GM18858 (cell line): Measurements from ENCODE around the gene LLGL2.
"Not testable (repeated sequence)": the region's sequence is repeated elsewhere in the genome, so short reads cannot be mapped to it uniquely, and the experiment has no call there.

Source experiments
- ATAC-seq: cut with Tn5 transposase; IDR thresholded peaks from one replicate; pipeline ENCODE4 v1.9.1; 2021; ENCODE audit not compliant: unreplicated experiment

The LLGL2 gene

DNA sequence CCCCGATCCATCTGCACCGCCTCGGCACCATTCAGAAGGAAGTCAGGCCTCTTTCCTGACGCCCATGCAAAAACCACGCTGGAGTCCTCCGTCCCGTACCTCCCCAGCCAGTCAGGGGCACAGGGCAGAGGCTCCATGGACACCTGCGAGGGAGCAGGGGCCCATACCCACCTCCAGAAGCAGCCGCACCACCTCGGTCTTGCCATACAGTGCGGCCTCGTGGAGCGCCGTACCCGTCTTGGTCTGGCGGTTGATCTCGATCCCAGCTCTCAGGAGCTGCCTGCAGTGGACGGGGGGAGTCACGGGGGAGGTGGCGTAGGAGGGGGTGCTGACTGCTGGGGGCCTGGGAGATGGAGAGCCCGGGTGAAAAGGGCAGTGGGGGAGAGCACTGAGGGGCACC, 19.4 kb upstream of the LLGL2 start:
- no peak for ATAC-seq

DNA sequence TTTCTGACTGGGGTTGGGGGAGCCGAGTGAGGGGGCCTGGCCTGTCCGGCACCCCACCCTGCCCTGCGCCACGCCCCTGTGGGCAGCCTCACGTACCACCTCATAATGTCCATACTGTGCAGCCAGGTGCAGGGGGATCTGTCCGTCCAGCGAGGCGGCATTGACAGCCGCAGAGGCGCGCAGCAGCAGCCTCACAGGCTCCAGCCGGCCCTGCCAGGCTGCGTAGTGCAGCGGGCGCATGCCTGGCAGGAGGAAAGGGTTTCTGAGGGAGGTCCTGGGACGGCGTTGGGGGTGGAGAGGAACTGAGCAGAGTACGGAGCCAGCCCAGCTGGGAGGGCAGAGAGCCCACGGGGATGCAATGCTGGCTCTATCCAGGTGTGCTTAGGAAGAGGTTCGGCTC, 18.6 kb upstream of the LLGL2 start:
- no peak for ATAC-seq

DNA sequence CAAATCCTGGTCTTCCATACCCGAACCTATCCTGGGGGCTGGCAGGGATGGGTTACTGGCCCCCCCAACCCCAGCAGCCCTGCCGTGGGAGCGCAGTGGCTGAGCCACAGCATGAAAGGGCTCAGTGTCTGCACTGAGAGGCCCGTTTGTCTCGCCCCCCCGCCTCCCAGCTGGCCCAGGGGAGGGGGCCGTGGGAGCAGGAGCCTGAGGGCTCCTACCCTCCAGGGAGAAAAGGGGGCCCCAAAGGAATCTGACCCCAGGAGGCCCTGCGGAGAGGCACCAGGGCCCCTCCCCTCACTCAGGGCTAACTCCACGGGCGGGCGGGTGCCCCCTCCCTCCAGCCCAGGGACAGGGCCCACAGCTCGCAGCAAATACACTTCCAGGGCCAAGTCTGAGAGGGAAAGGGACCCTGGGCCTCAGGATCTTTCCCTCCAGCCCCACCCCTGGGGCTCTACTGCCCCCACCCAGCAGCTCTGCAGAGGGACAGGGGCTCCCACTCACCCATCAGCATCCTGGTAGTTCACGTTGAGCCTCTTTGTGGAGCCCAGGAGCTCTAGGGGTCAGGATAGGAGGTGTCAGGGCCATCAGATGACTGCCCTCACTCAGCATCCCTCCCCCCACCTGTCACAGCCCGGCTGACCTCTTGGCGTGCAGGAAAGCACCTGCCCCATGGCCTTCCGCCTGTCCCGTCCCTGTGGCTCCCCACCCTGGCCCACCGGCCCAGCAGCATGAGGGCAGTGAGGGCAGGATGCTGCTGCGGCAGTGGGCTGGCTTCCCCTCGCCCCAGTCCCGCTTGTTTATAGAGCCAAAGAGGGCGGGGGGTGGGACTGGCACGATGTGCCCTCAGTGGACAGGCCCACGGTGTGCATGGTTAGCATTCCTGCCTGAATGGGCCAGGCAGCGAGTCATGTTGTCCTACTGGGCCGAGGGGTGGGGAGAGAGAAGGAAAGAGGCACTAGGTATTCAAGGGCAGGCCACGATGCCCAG, 17.5 kb upstream of the LLGL2 start:
- no peak for ATAC-seq

DNA sequence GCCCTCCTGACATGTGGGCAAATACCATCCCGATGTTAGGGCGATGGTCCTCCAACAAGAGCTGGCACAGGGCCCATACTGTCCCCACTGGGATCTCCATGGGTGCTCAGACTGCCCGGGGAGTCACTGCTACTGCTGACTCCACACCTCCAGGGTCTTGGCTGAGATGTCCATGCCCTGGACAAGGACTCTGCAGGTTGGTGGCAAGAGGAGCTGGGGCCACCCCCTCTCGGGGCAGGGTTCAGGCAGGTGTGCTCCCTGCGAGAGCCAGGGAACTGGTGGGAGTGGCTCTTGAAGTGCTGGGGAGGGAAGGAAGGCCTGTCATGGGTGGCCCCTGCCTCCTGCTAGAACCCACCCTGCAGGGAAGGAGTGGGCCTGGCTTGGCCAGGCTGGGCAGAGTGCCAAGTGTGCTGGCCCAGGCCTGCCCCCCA, 16.6 kb upstream of the LLGL2 start:
- no peak for ATAC-seq

DNA sequence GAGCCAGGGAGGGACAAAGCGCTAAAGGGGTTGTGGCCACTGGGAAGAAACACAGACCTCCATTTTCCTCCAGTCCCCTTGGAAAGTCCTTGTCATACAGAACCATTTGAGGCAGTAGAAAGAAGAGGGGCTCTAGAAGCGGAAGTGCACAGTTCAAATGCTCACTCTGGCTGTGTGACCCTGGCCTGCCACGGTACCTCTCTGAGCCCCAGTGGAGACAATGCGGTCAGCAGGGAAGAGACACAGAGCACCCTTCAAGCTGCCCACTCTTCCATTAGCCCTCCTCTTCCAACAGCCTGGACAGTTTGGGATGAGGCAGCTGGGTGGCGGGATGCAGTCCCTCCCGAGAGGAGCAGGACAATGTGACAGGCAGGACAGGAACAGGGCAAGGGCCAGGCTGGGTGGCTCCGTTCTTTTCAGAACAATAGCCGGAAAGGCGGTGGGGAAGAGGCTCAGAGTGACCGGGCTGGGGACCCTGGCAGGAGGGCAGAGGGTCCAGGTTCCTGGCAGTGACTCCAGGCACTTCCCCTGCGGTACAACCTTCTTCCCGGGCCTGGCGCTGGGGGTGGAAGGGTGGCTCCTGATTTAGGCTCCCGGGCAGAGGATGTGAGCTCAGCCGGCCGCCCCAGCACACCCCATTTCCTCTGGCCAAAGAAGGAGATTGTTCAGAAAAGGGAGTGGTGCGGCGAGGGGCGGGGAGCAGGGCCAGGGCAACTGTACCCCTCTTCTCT, 15.8 kb upstream of the LLGL2 start:
- no peak for ATAC-seq

DNA sequence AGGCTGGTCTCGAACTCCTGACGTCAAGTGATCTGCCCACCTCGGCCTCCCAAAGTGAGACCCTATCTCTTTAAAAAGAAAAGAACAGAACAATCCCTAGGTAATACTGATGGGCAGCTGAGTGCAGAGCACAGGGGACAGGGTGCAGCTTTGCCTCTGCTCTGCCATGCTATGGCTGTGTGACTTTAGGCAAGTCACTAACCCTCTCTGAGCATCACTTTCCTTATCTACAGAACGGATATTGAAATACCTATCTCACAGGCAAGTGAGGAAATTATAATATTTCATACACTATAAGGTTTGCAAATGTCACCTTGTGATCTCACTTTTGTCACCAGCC, 14.3 kb upstream of the LLGL2 start:
- ATAC-seq, result no peak

DNA sequence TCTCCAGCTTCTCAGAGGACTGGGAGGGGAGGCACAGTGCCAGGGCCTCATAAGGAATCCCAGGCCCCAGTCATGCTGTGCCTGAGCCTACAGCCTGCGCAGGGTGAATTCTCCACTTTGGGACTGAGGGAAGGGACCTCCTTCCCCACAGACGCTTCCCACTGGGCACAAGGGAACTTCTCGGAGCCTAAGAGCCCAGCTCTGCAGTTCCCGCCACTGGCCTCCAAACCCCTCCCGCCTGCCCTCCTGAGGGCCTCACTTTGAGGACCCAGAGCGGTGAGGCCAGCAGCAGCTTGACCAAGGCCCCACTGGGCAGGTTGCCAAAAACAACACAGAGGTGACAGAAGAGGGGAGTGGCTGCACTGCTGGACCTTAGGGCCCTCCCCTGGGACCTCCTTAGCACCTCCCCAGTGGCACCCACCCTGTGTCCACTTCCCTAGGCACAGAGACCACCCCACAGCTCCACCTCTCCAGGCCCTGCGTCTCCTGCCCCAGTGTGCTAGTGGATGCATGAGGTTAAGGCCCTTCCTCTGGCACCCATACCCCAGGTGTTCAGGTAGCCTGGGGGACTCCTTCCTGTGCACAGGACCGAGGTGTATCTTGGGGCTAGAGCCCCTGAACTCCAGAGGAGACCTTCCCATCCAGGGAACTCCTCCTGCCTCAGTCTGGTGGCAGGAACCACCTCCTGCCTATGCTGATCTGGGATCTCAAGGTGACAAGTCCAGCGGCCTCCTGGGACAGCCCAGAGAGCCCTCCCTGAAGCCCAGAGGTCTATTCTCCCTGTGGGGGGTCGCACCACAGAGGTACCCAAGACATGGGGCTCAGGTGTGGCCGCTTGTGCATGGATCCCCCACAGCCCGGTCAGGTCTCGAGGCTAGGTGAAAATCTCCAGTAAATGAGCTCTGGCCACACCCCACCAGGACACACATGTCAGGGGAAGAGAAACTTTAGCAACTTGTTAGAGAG, 13.6 kb upstream of the LLGL2 start:
- ATAC-seq, result no peak

DNA sequence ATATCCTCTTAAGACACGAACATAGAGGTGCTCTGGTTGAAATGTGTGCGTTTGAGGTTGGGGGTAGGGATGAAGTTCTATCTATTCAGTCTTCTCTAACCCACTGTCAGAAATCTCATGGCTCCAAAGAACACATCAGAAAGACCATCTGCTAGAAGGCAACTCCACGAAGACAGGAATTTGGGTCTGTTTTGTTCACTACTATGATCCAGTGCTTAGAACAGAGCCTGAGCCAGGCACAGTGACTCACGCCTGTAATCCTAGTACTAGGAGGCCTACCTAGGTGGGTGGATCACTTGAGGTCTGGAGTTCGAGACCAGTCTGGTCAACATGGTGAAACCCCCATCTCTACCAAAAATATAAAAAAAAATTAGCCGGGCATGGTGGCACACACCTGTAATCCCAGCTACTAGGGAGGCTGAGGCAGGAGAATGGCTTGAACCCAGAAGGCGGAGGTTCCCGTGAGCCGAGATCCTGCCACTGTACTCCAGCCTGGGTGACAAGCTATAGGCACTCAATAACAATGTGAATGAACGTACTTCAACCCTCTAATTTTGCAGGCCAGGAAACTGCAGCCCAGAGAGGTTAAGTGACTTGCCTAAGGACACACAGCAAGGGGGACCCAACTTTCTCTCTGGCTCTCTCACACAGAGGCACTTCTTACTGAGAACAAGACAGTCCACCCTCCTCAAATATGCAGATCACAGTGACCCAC, 12.4 kb upstream of the LLGL2 start:
- no peak for ATAC-seq

DNA sequence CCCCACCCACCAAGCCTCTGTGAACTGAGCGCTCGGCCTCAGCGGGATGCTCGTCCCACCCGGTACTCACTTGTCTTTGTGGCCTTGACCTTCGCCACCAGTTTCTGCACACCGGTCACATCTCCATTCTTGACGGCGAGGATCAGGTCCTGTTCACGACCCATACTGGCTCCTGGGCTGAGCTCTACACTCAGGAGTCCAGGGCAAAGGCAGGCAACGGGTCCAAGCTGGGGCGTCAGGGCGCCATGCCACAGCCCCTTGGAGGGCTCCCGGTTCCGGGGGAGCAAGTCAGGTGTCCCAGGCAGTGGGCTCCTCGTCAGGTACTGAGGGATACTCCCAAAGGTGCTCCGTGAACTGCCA, 11.9 kb upstream of the LLGL2 start:
- no peak for ATAC-seq

DNA sequence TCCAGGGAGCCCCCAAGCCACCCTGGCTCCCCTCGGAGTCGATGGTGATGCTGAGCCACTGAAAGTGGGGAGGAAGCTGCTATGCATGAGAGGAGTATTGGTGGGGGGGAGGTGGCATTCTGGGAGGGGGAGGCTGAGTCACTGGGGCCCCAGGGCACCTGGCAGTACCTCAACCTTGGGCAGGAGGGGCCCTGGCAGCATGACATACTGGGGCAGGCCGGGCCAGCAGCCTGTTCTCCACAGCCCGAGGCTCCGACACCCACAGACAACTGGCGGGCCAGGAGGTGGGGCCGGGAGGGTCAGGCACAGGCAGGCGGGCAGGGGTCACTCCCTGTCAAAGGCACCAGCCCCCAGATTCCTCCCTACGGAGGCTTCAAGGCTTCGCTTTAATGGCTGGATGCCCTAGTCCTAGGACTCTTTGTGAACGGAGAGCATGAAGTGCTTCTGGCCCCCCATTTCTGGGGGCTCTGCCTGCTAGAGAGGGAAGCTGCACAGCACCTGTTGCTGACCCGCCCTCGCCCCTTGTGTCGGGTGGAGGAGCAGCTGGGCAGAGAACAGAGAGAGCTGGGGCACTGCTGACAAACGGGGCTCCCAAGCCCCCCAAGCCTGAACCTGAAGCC, 11.1 kb upstream of the LLGL2 start:
- ATAC-seq, result no peak

DNA sequence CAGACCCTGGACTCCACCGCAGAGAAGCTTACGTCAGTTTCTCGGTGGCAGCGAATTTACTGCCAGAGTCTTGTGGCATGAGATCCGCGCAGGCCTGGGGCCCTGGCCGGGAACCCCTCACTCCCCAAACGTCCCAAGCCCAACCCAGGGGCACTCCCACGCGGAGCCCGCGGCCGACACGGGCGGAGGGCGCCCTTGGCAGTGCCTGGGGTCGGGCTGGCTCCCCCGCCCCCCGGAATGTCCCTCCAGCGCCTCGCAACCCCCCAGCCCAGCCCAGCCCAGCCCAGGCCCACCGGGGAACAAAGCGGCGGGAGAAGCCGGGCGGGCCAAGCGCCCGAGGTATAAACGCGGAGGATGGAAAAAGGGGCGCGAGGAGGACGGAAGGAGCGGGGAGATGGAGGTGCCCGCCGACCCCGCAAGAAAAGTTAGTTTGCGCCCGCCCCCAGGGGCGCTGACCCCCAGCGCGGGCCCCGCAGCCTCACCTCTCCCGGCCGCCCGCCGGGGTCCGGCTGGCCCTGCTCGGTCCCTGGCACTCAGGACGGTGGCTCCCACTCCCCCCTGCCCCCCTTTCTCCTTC, 10.5 kb upstream of the LLGL2 start:
- ATAC-seq, result no peak

DNA sequence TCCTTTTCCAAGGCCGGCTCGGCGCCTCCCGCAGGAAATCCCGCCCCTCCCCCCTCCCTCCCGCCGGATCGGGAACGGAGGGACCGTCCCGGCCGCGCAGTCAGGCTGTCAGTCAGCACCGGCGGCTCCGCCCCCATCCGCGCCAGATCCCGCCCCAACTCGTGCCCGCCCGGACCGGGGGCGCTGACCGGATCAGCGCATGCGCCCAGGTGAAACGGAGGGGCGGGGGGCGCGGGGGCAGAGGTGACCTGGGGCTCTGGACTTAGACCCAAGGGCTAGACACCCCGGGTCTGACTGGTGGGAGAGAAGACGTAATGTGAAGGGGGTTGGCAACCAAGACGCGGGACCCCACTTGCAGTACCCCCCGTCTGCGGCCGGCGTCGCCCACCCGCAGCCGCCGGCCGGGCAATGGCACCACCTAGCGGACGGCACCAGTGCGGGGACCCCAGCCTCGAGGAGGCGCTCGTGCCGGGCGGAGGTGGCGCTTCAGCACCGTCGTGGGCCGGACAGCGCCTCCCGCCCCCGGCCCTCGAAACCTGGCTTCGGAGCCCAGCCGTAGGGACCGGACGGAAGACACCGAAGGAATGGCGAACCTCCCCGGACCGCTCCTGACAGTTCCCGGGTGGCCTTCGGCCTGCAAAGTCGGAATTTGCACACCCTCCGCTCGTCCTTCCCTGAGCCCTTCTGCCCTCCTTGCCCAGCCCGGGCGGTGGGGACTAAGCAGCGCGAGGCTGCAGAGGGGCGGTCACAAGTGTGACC, 9.8 kb upstream of the LLGL2 start, which contains the start of gene CASKIN2:
Gene CASKIN2, minus strand, starts transcription at position 42 of the 759 bp plus-strand sequence. CDS start 1,733 bp downstream, outside the sequence.
- peak; percentile 5 for ATAC-seq

DNA sequence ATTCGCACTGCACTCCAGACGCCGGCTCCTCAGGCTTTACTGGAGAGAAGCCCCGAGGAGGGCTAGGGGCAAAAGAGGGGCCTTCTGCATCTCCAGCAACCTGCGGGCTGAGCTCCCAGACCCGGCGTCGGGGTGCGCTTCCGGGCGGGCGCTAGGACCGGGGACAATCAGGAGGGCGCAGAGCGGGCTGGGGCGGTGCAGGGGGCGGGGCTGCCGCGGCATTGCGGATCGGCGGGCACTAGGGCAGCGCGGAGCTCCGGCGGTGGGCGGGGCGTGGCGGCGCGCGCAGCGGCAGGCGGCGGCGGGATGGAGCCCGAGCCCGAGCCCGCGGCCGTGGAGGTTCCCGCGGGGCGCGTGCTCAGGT, 9.3 kb upstream of the LLGL2 start, which contains the start of gene TSEN54:
Gene TSEN54, plus strand, starts transcription at position 274 of the 364 bp plus-strand sequence. Its CDS starts 33 bp downstream, at position 307.
- ATAC-seq, result peak; percentile 50

DNA sequence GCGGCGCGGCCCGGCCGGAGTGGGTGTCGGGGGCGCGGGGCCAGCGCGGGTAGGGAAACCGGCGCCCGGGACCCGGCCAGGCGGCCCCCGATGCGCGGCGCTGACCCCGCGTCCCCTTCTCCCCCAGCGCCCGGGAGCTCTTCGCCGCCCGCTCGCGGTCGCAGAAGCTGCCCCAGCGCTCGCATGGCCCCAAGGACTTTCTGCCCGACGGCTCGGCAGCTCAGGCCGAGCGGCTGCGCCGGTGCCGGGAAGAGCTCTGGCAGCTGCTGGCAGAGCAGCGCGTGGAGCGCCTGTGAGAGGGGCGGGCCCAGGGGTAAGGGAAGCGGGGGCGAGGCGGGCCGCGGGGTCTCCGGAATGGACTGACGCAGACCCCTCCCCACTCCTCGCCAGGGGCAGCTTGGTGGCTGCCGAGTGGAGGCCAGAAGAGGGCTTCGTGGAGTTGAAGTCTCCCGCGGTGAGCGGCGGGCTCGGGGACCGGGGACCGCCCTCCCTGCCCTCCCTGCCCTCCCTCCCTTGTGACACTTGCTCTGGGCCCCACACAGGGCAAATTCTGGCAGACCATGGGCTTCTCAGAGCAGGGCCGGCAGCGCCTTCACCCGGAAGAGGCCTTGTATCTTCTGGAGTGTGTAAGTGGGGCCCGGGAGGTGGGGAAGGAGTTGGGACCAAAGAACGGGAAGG, 8.7 kb upstream of the LLGL2 start:
- ATAC-seq, result peak; percentile 15

DNA sequence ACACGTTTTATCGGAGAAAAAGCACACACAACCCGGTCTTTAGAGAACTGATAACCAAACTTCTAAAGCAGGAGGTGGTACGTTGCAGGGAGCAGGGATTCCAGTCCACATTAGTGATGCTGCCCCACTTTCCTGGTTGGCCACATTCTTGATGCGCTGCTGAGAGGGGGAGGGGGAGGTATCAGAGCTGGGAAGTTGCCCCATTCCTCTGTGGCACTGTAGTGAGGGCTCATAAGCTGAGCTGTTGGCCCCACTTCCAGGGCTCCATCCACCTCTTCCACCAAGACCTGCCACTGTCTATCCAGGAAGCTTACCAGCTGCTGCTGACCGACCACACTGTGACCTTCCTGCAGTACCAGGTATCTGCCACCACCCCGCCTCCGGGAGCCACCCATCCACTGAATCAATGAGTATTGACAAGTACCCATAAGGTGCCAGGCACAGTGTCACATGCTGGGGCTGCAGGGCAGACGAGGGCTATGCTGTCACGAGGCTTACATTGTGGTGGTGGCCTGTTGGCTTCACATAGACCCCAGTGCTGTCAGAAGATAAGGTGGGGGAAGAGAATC, 8.1 kb upstream of the LLGL2 start:
- no peak for ATAC-seq

DNA sequence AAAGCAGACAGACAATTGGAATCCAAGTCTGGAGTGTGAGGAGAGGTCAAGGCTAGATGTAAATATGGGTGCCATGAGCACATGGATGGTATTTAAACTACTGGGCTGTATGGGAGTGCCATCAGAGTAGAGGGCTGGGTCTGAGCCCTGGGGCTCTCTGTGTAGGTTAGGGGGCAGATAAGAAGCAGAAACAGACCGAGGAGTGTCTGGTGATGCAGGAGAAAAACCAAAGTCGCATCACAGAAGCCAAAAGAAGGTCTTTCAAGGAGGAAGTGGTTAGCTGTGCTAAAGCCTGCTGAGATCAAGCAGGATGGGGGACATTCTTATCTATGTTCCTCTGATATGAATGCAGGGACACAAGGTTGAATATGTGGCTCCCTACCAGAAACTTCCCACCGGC, 7.3 kb upstream of the LLGL2 start:
- no peak for ATAC-seq

DNA sequence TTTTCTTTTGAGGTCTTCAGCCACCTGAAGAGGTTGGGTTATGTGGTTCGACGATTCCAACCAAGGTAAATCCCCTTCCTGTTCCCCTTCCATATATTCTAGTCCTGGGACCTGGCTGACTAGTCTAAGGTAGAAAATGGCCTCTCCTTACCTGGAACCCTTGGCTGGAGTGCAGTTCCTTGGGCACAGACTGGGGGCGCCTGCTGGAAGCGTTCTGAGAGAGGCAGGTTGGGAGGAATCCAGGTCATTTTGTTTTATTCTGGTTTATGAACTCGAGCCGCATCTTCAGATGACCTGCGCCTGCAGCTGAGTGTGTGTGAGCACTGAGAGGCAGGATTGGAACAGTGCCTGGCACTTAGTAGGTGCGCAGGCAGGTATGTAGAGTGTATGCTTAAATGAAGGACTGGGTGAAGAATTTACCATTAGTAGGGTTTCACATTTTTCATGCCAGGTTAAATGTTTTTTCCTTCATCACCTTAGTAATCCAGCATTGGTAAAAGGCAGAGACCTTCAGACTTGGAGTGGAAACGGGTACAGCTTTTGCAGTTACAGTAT, 6.4 kb upstream of the LLGL2 start:
- no peak for ATAC-seq

DNA sequence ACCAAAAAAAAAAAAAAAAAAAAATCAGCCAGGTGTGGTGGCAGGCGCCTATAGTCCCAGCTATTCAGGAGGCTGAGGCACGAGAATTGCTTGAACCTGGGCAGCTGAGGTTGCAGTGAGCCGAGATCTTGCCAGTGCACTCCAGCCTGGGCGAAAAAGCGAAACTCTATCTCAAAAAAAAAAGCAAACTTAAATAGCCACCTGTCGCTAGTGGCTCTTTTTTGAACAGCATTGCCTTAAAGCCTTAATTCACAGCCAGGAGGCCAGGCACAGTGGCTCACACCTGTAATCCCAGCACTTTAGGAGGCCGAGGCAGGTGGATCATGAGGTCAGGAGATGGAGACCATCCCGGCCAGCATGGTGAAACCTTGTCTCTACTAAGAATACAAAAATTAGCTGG, 5.1 kb upstream of the LLGL2 start:
- ATAC-seq, result not testable (repeated sequence)
